HepG2 (cell line): ENCODE results near the gene ACCSL. TPM values are rescaled to one million over a fixed set of nuclear protein-coding genes. Genes with fewer than 3 reads are reported as not detected.

Experiments
- ATAC-seq: fragments of 200-7000 bp; cut with Tn5 transposase; 3 replicates; pipeline ENCODE4 v1.9.1; 2020; ENCODE audit warnings: mild to moderate bottlenecking, moderate library complexity
- BruUV-seq: library from RNA; stranded (reverse); fragments of 400-500 nt; replicated peaks from 2 replicates; lab custom pipeline; 2021; lab: Mats Ljungman, UMichigan
- CTCF ChIA-PET: fragments of 300-600 bp; formaldehyde crosslinking; extraction: SDS; loops from one replicate; lab custom pipeline; 2021; ENCODE audit warnings: low total read pairs, inconsistent platforms, low intra/inter-chr PET ratio; lab: Yijun Ruan, JAX
- POLR2A ChIA-PET: fragments of 350-600 bp; sonication (Branson Sonifier 250); formaldehyde crosslinking; loops from one replicate; lab custom pipeline; 2020; ENCODE audit warnings: antibody characterized with exemption, inconsistent platforms; lab: Yijun Ruan, JAX
- DNase-seq: peaks from one replicate; pipeline ENCODE4 v3.0.0-alpha.2; 2015; ENCODE audit warnings: low spot score
- FAIRE-seq: peaks from 3 replicates; lab custom pipeline; 2011; peaks lifted over from hg19 to GRCh38; lab: Jason Lieb, UNC
- H2AFZ ChIP-seq: one replicate; pipeline ENCODE4 v1.6.1; 2011; ENCODE audit warnings: low read length, inconsistent platforms
- H3K27ac ChIP-seq: fragments of 300-600 bp; 3 replicates; pipeline ENCODE4 v1.8.0; 2011; ENCODE audit warnings: mixed run types, mild to moderate bottlenecking, mixed read lengths, low read length, inconsistent platforms; ENCODE audit not compliant: insufficient read depth; ENCODE audit errors: extremely low read length
- H3K27me3 ChIP-seq, 2 experiments: fragments of 200-600 bp in 1 of 2; 2 replicates in 1 of 2; 3 replicates in 1 of 2; pipeline versions ENCODE4 v1.6.0 to v1.8.0; 2011; ENCODE audit warnings: low read length in 2 of 2, mild to moderate bottlenecking in 2 of 2, moderate library complexity in 2 of 2, inconsistent platforms in 1 of 2; ENCODE audit not compliant: insufficient read depth in 2 of 2, control insufficient read depth in 1 of 2
- H3K36me3 ChIP-seq, 2 experiments: fragments of 200-600 bp in 1 of 2; replicated peaks in 1 of 2; 2 replicates in 1 of 2; 3 replicates in 1 of 2; pipeline versions ENCODE4 v1.5.1 to v1.8.0; 2011; ENCODE audit warnings: low read length in 2 of 2, inconsistent platforms in 1 of 2; ENCODE audit not compliant: insufficient read depth in 2 of 2, control insufficient read depth in 1 of 2
- H3K4me1 ChIP-seq: 2 replicates; pipeline ENCODE4 v1.5.1; 2012; ENCODE audit warnings: low read length, inconsistent platforms; ENCODE audit not compliant: insufficient read depth
- H3K4me2 ChIP-seq: 2 replicates; pipeline ENCODE4 v1.6.0; 2011; ENCODE audit warnings: low read depth, low read length, inconsistent platforms
- H3K4me3 ChIP-seq, 3 experiments: fragments of 200-600 bp in 1 of 3; sonication (generic), shearing (Covaris generic) in 1 of 3; replicated peaks in 1 of 3; 2 replicates each; pipeline ENCODE4 v1.5.1; 2011 to 2016; ENCODE audit warnings: low read length in 3 of 3, inconsistent platforms in 2 of 3, low read depth in 2 of 3, mild to moderate bottlenecking in 2 of 3, control low read depth in 1 of 3, mixed read lengths in 1 of 3; ENCODE audit not compliant: insufficient read depth in 1 of 3
- H3K79me2 ChIP-seq: one replicate; pipeline ENCODE4 v1.6.1; 2011; ENCODE audit warnings: low read length, inconsistent platforms; ENCODE audit not compliant: insufficient read depth
- H3K9ac ChIP-seq: 2 replicates; pipeline ENCODE4 v1.6.0; 2011; ENCODE audit warnings: mild to moderate bottlenecking, low read depth, low read length, inconsistent platforms; ENCODE audit not compliant: insufficient read depth
- H3K9me3 ChIP-seq: 2 replicates; pipeline ENCODE4 v1.5.1; 2012; ENCODE audit warnings: mild to moderate bottlenecking, low read length
- H4K20me1 ChIP-seq: 2 replicates; pipeline ENCODE4 v1.6.0; 2011; ENCODE audit warnings: inconsistent platforms, mild to moderate bottlenecking, low read length, moderate library complexity; ENCODE audit not compliant: insufficient read depth
- CCDC6 ChIP-seq: sonication (generic); formaldehyde crosslinking; IDR thresholded peaks from 2 replicates; pipeline ENCODE4 v1.8.1; 2022; ENCODE audit warnings: mild to moderate bottlenecking, missing genetic modification reagents, moderate library complexity
- CREB1 ChIP-seq, 2 experiments: fragments of 450-650 bp in 1 of 2; IDR thresholded peaks; 2 replicates each; pipeline ENCODE4 v1.6.1; 2016 to 2017; ENCODE audit warnings: control low read depth in 1 of 2, mild to moderate bottlenecking in 1 of 2, missing compliant biosample characterization in 1 of 2, missing genetic modification characterization in 1 of 2
- GZF1 ChIP-seq: sonication (generic); formaldehyde crosslinking; IDR thresholded peaks from 2 replicates; pipeline ENCODE4 v1.5.1; 2020; ENCODE audit warnings: mild to moderate bottlenecking, missing genetic modification reagents
- ISL2 ChIP-seq: sonication (generic); formaldehyde crosslinking; IDR thresholded peaks from 2 replicates; pipeline ENCODE4 v1.5.0; 2020; ENCODE audit warnings: missing genetic modification reagents
- MIXL1 ChIP-seq: IDR thresholded peaks from 2 replicates; pipeline ENCODE4 v1.6.1; 2016
- NFKBIZ ChIP-seq: IDR thresholded peaks from 2 replicates; pipeline ENCODE4 v1.6.1; 2018; ENCODE audit warnings: missing genetic modification reagents, missing compliant biosample characterization
- RFX3 ChIP-seq: IDR thresholded peaks from 2 replicates; pipeline ENCODE4 v1.6.1; 2016; ENCODE audit warnings: missing biosample characterization, missing genetic modification reagents
- SCMH1 ChIP-seq: sonication (generic); formaldehyde crosslinking; IDR thresholded peaks from 2 replicates; pipeline ENCODE4 v1.9.0; 2021; ENCODE audit warnings: missing genetic modification reagents, mild to moderate bottlenecking, borderline replicate concordance
- SMC3 ChIP-seq: IDR thresholded peaks from 2 replicates; pipeline ENCODE4 v1.6.1; 2011; ENCODE audit warnings: low read length, improper control_type of control experiment
- SP5 ChIP-seq: IDR thresholded peaks from 2 replicates; pipeline ENCODE4 v1.6.1; 2016; ENCODE audit warnings: low read depth, borderline replicate concordance
- U2AF1 ChIP-seq: fragments of 200-400 bp; formaldehyde crosslinking; optimal IDR thresholded peaks from 2 replicates; pipeline ENCODE3; 2017; ENCODE audit warnings: mild to moderate bottlenecking, low read depth, low read length
- ZFX ChIP-seq: sonication (generic); formaldehyde crosslinking; IDR thresholded peaks from 2 replicates; pipeline ENCODE4 v1.4.0; 2020; ENCODE audit warnings: mild to moderate bottlenecking, low read depth, missing genetic modification reagents, moderate library complexity
- ZNF432 ChIP-seq: sonication (generic); formaldehyde crosslinking; IDR thresholded peaks from 2 replicates; pipeline ENCODE4 v1.5.0; 2020; ENCODE audit warnings: missing genetic modification reagents, mild to moderate bottlenecking, borderline replicate concordance
- ZNF550 ChIP-seq: sonication (generic); formaldehyde crosslinking; IDR thresholded peaks from 2 replicates; pipeline ENCODE4 v1.4.0; 2020; ENCODE audit warnings: mild to moderate bottlenecking, missing genetic modification reagents, borderline replicate concordance
- ZNF556 ChIP-seq: sonication (generic); formaldehyde crosslinking; IDR thresholded peaks from 2 replicates; pipeline ENCODE4 v1.4.0; 2020; ENCODE audit warnings: mild to moderate bottlenecking, missing genetic modification reagents, borderline replicate concordance
- ZNF878 ChIP-seq: sonication (generic); formaldehyde crosslinking; IDR thresholded peaks from 2 replicates; pipeline ENCODE4 v1.8.1; 2023; ENCODE audit warnings: mild to moderate bottlenecking, missing genetic modification reagents, moderate library complexity
- WGBS: methylation state at CpG from one replicate; pipeline ENCODE4 v1.1.6; 2017; ENCODE audit warnings: low lambda C conversion rate; 5-methylcytosine and 5-hydroxymethylcytosine counted together
- in situ Hi-C: cut with HindIII; loops from 2 replicates; pipeline ENCODE4 v1.10.0; 2017; ENCODE audit warnings: low pct_unique_long_range_greater_than_20kb; ENCODE audit not compliant: extremely low pct_ligation_motif_present
- intact Hi-C: fragments of 100-400 bp; cut with micrococcal nuclease; formaldehyde crosslinking; loops from one replicate; pipeline ENCODE4 v1.10.0; 2022; ENCODE audit not compliant: unreplicated experiment
- polyA plus RNA-seq, 8 experiments: library from polyadenylated mRNA; depleted of rRNA in 3 of 8; stranded (reverse) in 7 of 8; unstranded in 1 of 8; fragments of >200 nt; fragmentation: Illumina TruSeq in 4 of 8; extraction: Trizol in 4 of 8; gene quantifications; 2 replicates each; pipeline versions ENCODE4 v1.2.1 to v1.2.3, GENCODE V29; 2011 to 2016; ENCODE audit warnings: low read depth in 4 of 8, missing spikeins in 1 of 8, mixed read lengths in 1 of 8; ENCODE audit not compliant: insufficient read depth in 1 of 8
- total RNA-seq, 5 experiments: library from RNA; depleted of rRNA; stranded (reverse); fragments of >200 nt; fragmentation: Illumina TruSeq; extraction: Trizol; gene quantifications; 2 replicates each; pipeline ENCODE4 v1.2.3, GENCODE V29; 2016; ENCODE audit warnings: low read depth in 1 of 5
- TF ChIP-seq, protein P1 (sequence below): sonication (generic); formaldehyde crosslinking; IDR thresholded peaks from 2 replicates; pipeline ENCODE4 v1.4.0; 2020; ENCODE audit warnings: missing genetic modification reagents; ENCODE audit errors: not compliant biosample characterization
- TF ChIP-seq, protein P2 (sequence below): sonication (generic); formaldehyde crosslinking; IDR thresholded peaks from 2 replicates; pipeline ENCODE4 v1.8.0; 2023; ENCODE audit warnings: mild to moderate bottlenecking, missing genetic modification reagents
- TF ChIP-seq, protein P3 (sequence below): sonication (generic); formaldehyde crosslinking; IDR thresholded peaks from 2 replicates; pipeline ENCODE4 v1.9.0; 2021; ENCODE audit warnings: missing genetic modification reagents, borderline replicate concordance

ACCSL gene
- total and polyA plus RNA-seq, 2 of the 13 experiments (the other 11 are each of a cell fraction or from before 2014, with no cell fraction given) = not detected

DNA sequence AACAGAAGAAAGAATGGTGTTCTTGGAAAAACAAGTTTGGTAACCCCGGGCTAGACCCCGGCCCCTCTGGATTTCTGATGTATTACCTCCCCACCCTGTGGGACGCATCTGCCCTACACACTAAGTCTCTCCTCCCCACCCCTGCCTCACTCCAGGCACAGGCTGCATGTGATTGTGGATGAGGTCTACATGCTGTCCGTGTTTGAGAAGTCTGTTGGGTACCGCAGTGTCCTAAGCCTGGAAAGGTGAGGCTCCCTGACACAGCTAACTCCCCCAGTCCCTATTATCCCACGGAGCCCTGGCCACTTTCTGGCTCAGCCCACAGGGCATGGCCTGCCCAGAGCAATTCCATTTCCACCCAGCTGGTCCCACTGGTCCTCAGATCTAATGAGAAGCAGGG lies 31.6 kb downstream of the ACCSL start:
- TF ChIP-seq ZNF432 (no peak), U2AF1 (no peak), ZNF556 (no peak), NFKBIZ (no peak)
- TF ChIP-seq, protein P1, sequence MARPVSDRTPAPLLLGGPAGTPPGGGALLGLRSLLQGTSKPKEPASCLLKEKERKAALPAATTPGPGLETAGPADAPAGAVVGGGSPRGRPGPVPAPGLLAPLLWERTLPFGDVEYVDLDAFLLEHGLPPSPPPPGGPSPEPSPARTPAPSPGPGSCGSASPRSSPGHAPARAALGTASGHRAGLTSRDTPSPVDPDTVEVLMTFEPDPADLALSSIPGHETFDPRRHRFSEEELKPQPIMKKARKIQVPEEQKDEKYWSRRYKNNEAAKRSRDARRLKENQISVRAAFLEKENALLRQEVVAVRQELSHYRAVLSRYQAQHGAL (CRISPR knock-in tag) = no peak
- H3K27ac ChIP-seq = no peak overlapping the region
- intact Hi-C loops = no loop called here
- no TSS peak for BruUV-seq
- 13% methylated on average over 4 of the region's 6 CpGs for WGBS
- H2AFZ ChIP-seq = no peak overlapping the region
- no peaks in the 10 kb centered on the region for H3K36me3 ChIP-seq
- H3K79me2 ChIP-seq = no peaks in the 10 kb centered on the region
- H3K4me2 ChIP-seq = no peak overlapping the region
- ATAC-seq (no peak), FAIRE-seq (no peak), DNase-seq (no peak)
- in situ Hi-C loops = no loop called here
- ChIA-PET CTCF (no interaction called here), POLR2A (no interaction called here)
- peaks cover 13% of the 10 kb centered on the region for H3K4me1 ChIP-seq
- no peaks in the 10 kb centered on the region for H4K20me1 ChIP-seq
- H3K4me3 ChIP-seq = no peak overlapping the region
- no peak overlapping the region for H3K9ac ChIP-seq
- H3K27me3 ChIP-seq = peaks cover 1 to 10% of the 10 kb centered on the region in 2 experiments; a peak in 3 of 5 replicates
- no peaks in the 10 kb centered on the region for H3K9me3 ChIP-seq

DNA sequence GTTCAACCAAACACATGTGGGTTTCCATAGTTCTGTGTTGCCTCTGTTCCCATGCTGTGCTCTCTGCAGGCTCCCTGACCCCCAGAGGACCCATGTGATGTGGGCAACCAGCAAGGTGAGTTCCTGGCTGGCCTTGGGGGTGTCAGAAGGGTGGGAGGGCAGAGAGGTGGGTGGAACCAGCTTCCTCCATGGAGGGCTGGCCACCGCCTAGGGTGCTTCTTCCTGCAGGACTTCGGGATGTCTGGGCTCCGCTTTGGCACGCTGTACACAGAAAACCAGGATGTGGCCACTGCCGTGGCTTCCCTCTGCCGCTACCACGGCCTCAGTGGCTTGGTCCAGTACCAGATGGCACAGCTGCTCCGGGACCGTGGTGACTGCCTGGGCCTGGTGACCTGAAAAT lies 33.2 kb downstream of the ACCSL start:
- ATAC-seq (no peak), FAIRE-seq (no peak), DNase-seq (no peak)
- peaks cover 1 to 10% of the 10 kb centered on the region in 2 experiments; a peak in 3 of 5 replicates for H3K27me3 ChIP-seq
- H3K4me2 ChIP-seq = no peak overlapping the region
- no peaks in the 10 kb centered on the region for H3K9me3 ChIP-seq
- no peak overlapping the region for H3K4me3 ChIP-seq
- ChIA-PET POLR2A (no interaction called here), CTCF (no interaction called here)
- 13% methylated on average over 3 of the region's 9 CpGs for WGBS
- H3K36me3 ChIP-seq = no peaks in the 10 kb centered on the region
- H3K9ac ChIP-seq = no peak overlapping the region
- H3K79me2 ChIP-seq = no peaks in the 10 kb centered on the region
- in situ Hi-C loops = no loop called here
- no peak overlapping the region for H3K27ac ChIP-seq
- BruUV-seq = no TSS peak
- intact Hi-C loops = no loop called here
- H4K20me1 ChIP-seq = no peaks in the 10 kb centered on the region
- peaks cover 13% of the 10 kb centered on the region for H3K4me1 ChIP-seq
- TF ChIP-seq MIXL1 (CRISPR knock-in tag) (no peak), SP5 (CRISPR knock-in tag) (no peak), ISL2 (CRISPR knock-in tag) (no peak), SCMH1 (CRISPR knock-in tag) (no peak), GZF1 (CRISPR knock-in tag) (no peak), ZNF550 (CRISPR knock-in tag) (no peak), ZFX (CRISPR knock-in tag) (no peak), ZNF878 (CRISPR knock-in tag) (no peak), CCDC6 (CRISPR knock-in tag) (no peak), CREB1 (IDR thresholded peaks at IDR 0.05) (no peak), CREB1 (CRISPR knock-in tag; IDR thresholded peaks at IDR 0.05) (no peak), RFX3 (no peak), SMC3 (no peak)
- TF ChIP-seq, protein P2, sequence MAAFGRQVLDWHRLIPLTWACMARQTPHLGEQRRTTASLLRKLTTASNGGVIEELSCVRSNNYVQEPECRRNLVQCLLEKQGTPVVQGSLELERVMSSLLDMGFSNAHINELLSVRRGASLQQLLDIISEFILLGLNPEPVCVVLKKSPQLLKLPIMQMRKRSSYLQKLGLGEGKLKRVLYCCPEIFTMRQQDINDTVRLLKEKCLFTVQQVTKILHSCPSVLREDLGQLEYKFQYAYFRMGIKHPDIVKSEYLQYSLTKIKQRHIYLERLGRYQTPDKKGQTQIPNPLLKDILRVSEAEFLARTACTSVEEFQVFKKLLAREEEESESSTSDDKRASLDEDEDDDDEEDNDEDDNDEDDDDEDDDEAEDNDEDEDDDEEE (CRISPR knock-in tag) = no peak
- TF ChIP-seq, protein P3, sequence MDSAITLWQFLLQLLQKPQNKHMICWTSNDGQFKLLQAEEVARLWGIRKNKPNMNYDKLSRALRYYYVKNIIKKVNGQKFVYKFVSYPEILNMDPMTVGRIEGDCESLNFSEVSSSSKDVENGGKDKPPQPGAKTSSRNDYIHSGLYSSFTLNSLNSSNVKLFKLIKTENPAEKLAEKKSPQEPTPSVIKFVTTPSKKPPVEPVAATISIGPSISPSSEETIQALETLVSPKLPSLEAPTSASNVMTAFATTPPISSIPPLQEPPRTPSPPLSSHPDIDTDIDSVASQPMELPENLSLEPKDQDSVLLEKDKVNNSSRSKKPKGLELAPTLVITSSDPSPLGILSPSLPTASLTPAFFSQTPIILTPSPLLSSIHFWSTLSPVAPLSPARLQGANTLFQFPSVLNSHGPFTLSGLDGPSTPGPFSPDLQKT (CRISPR knock-in tag) = no peak
- TF ChIP-seq, all 625 proteins: peak for 0
- no peak overlapping the region for H2AFZ ChIP-seq
